Activated B cell treated with CpG ODN at 0.5 μM for 24 hours (primary cell): ENCODE measurements around the gene LOXL1. TPM values are rescaled to one million over a fixed set of nuclear protein-coding genes. Genes with fewer than 3 reads are reported as not detected.

Source experiments
- ATAC-seq: fragments of 200-7000 bp; cut with Tn5 transposase; one replicate; pipeline ENCODE4 v1.10.0; 2021; ENCODE audit warnings: low read depth, mild to moderate bottlenecking, moderate library complexity
- CTCF ChIA-PET: fragments of 350-600 bp; sonication (Branson Sonifier 250); formaldehyde crosslinking; loops from one replicate; lab custom pipeline; 2021; ENCODE audit warnings: antibody characterized with exemption; lab: Charles Lee
- POLR2A ChIA-PET: fragments of 350-600 bp; sonication (Branson Sonifier 250); formaldehyde crosslinking; loops from one replicate; lab custom pipeline; 2021; ENCODE audit warnings: antibody characterized with exemption; lab: Charles Lee
- DNase-seq: peaks from one replicate; pipeline ENCODE4 v3.0.0; 2022
- H3K27ac Mint-ChIP-seq: one replicate; pipeline ENCODE4 v1.8.0; 2020; ENCODE audit warnings: mixed read lengths
- H3K27me3 Mint-ChIP-seq: one replicate; pipeline ENCODE4 v1.8.0; 2021; ENCODE audit warnings: mixed read lengths
- H3K36me3 Mint-ChIP-seq: one replicate; pipeline ENCODE4 v1.8.0; 2021; ENCODE audit warnings: low read depth, mixed read lengths
- H3K4me1 Mint-ChIP-seq: one replicate; pipeline ENCODE4 v1.8.0; 2021; ENCODE audit warnings: mixed read lengths
- H3K4me3 Mint-ChIP-seq: one replicate; pipeline ENCODE4 v1.8.0; 2020; ENCODE audit warnings: mild to moderate bottlenecking, mixed read lengths
- H3K9me3 Mint-ChIP-seq: one replicate; pipeline ENCODE4 v1.8.0; 2020; ENCODE audit warnings: mixed read lengths
- intact Hi-C: fragments of 100-400 bp; cut with micrococcal nuclease; formaldehyde crosslinking; loops from one replicate; pipeline ENCODE4 v1.15.1; 2024
- total RNA-seq: library from RNA; stranded (reverse); gene quantifications from 2 replicates; pipeline ENCODE4 v1.2.3, GENCODE V29; 2022
- TF ChIP-seq, protein P1 (sequence below): fragments of 200-600 bp; IDR thresholded peaks from one replicate; pipeline ENCODE4 v1.8.0; 2022; ENCODE audit warnings: antibody characterized with exemption, mild to moderate bottlenecking

Gene LOXL1
- total RNA-seq, 1 donor from 2014 or later: 1.1 TPM

DNA sequence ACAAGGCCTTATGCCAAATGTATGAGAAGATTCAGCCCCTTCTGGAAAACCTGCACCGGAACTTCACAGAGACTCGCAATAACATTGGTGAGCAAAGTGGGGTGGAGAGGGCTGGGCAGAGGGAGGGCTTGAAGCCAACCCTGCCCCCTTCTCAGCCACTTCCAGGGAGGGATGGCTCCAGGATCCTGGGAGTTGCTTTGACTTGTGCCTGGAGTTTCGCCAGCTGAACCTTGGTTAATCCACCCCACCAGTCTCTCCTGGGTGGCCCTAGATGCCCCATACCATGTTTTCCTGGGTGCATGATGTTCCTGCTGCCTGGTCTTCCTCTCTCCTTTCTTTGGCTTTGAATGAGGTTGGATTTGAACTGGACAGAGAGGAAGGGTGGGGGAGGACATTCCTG lies 42.1 kb upstream of the LOXL1 start:
- ChIA-PET CTCF (no interaction called here), POLR2A (no interaction called here)
- no peak for ATAC-seq
- DNase-seq: no peak
- no peak overlapping the region for H3K27ac Mint-ChIP-seq
- no peak overlapping the region for H3K4me3 Mint-ChIP-seq
- H3K4me1 Mint-ChIP-seq: no peaks in the 10 kb centered on the region
- peaks cover 22% of the 10 kb centered on the region for H3K27me3 Mint-ChIP-seq
- intact Hi-C loops: no loop called here
- H3K36me3 Mint-ChIP-seq: no peaks in the 10 kb centered on the region
- TF ChIP-seq, protein P1, sequence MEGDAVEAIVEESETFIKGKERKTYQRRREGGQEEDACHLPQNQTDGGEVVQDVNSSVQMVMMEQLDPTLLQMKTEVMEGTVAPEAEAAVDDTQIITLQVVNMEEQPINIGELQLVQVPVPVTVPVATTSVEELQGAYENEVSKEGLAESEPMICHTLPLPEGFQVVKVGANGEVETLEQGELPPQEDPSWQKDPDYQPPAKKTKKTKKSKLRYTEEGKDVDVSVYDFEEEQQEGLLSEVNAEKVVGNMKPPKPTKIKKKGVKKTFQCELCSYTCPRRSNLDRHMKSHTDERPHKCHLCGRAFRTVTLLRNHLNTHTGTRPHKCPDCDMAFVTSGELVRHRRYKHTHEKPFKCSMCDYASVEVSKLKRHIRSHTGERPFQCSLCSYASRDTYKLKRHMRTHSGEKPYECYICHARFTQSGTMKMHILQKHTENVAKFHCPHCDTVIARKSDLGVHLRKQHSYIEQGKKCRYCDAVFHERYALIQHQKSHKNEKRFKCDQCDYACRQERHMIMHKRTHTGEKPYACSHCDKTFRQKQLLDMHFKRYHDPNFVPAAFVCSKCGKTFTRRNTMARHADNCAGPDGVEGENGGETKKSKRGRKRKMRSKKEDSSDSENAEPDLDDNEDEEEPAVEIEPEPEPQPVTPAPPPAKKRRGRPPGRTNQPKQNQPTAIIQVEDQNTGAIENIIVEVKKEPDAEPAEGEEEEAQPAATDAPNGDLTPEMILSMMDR: no peak
- no peaks in the 10 kb centered on the region for H3K9me3 Mint-ChIP-seq

DNA sequence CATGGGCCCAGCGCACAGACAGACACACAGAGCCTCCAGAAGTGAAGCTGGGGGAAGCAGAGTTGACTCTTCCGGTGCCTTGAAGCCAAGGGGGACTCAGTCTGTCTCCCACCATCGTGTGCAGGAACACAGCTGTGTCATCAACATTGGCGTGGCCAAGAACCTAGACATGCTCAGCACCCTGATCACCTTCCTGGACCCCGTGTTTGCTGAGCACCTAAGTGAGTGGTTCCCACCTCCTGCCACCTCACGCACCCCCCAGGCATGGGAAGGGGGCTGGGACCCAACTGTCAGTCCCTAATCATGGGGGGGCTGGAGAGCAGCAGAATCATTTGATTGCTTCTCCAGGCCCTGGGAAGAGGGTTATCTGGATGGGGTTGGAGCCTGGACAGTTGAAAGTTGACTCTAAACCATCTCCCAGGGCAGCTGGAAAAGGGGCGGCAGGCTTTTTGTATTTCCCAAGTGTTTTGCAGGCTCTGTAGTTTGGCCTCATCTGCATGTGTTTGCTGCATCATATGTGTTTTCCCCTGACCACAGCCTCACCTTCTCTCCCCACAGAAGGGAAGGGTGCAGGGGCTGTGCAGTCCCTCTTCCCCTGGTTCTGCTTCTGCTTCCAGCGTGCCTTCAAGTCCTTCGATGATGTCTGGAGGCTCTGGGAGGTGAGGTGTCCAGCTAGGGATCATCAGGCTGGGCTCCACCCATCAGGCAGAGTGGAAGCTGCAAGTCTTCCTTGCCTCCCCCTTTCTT lies 40.1 kb upstream of the LOXL1 start:
- Mint-ChIP-seq H3K4me3 (no peak overlapping the region), H3K36me3 (no peaks in the 10 kb centered on the region), H3K27ac (no peak overlapping the region), H3K27me3 (peaks cover 19% of the 10 kb centered on the region), H3K9me3 (no peaks in the 10 kb centered on the region), H3K4me1 (no peaks in the 10 kb centered on the region)
- ATAC-seq (no peak), DNase-seq (no peak)
- intact Hi-C loops: no loop called here
- TF ChIP-seq, protein P1: no peak
- POLR2A ChIA-PET: no interaction called here
- CTCF ChIA-PET: no interaction called here

DNA sequence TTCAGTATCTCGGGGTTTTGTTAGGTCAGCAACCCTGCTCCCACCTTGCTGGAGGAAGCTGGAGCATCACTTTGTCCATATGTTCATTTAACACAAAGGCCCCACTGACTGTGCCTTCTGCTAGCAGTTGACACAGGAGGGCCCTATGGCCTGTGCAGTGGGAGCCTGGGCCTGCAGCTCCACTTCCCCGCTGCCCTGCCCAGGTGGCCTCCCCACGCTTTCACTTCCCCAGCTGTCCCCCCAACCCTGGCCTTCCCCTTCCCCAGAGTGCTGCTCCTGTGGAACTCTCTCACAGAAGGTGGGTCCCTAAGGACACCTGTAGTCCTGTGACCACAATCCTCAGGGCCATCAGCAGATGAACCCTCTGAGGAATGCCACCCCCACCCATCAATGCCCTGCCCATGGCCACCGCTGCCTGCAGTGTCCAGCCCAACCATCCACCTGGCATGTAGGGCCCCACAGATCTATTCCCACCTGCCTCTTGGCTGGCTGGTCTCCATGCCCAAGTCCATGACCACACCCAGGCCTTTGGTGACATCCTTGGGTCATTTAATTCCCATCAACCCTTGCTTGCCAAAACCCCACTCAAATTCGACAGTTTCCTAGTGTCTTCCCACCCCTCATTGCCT lies 39.4 kb upstream of the LOXL1 start:
- no peaks in the 10 kb centered on the region for H3K9me3 Mint-ChIP-seq
- H3K4me1 Mint-ChIP-seq: no peaks in the 10 kb centered on the region
- intact Hi-C loops: no loop called here
- H3K4me3 Mint-ChIP-seq: no peak overlapping the region
- DNase-seq (no peak), ATAC-seq (no peak)
- ChIA-PET CTCF (no interaction called here), POLR2A (no interaction called here)
- H3K36me3 Mint-ChIP-seq: no peaks in the 10 kb centered on the region
- H3K27me3 Mint-ChIP-seq: peaks cover 19% of the 10 kb centered on the region
- TF ChIP-seq, protein P1: no peak
- no peak overlapping the region for H3K27ac Mint-ChIP-seq

DNA sequence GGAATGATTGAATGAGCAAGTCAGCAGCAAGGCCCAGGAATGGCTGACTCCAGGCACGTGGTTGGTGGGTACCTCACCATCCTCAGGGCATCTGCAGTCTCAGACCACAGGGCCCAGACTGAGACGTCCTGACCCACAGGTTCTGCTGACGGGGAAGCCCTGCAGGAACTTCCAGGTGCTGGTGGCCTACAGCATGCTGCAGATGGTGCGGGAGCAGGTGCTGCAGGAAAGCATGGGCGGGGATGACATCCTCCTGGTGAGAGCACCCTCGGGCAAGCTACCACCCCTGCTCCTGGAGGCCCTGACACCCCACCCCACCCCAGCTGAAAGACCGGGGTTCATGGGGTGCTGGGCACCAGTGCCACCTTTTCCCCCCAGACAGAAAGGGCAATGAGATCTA lies 38.8 kb upstream of the LOXL1 start:
- no peak overlapping the region for H3K27ac Mint-ChIP-seq
- ChIA-PET POLR2A (no interaction called here), CTCF (interaction anchor here (0.7 kb wide), 1 partner anchor 40 kb away, joined by 3 read pairs; no protein-coding TSS in a partner anchor)
- peaks cover 2% of the 10 kb centered on the region for H3K9me3 Mint-ChIP-seq
- ATAC-seq (no peak), DNase-seq (no peak)
- TF ChIP-seq, protein P1: no peak
- intact Hi-C loops: no loop called here
- H3K4me1 Mint-ChIP-seq: no peaks in the 10 kb centered on the region
- no peaks in the 10 kb centered on the region for H3K36me3 Mint-ChIP-seq
- H3K27me3 Mint-ChIP-seq: peaks cover 13% of the 10 kb centered on the region
- H3K4me3 Mint-ChIP-seq: no peak overlapping the region

DNA sequence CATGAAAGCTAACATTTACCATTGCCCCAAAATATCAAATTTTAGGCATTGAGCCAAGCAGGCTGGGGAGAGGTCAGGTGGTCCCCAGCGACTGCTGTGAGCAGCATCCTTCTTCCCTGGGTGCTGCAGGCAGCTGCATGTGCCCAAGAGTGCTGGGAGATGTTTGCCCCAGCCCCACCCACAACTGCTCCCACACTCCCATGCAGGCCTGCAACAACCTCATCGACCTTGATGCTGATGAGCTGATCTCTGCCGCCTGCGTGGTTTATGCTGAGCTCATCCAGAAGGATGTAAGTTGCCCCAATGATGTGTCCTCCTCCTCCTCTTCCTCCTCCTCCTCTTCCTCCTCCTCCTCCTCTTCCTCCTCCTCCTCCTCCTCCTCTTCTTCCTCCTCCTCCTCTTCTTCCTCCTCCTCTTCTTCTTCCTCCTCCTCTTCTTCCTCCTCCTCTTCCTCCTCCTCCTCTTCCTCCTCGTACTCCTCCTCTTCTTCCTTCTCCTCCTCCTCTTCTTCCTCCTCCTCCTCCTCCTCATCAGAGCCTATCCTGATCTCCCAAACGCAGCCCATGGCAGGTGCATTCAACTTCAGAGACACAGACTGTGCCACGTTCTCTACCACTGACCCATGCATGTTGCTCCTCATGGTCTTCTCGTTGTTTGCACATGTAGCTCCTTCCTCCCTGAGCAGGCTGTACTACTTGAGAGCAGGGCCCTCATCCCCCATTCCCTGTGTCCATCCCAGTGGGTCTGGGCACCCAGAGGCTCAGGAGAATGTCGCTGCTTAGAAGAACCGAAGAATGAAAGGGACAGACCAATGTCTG lies 37.8 kb upstream of the LOXL1 start:
- no peaks in the 10 kb centered on the region for H3K36me3 Mint-ChIP-seq
- H3K27ac Mint-ChIP-seq: no peak overlapping the region
- H3K27me3 Mint-ChIP-seq: peaks cover 10% of the 10 kb centered on the region
- CTCF ChIA-PET: interaction anchor here (0.7 kb wide), 1 partner anchor 39 kb away, joined by 3 read pairs; no protein-coding TSS in a partner anchor
- peaks cover 2% of the 10 kb centered on the region for H3K9me3 Mint-ChIP-seq
- no peak overlapping the region for H3K4me3 Mint-ChIP-seq
- intact Hi-C loops: no loop called here
- no peaks in the 10 kb centered on the region for H3K4me1 Mint-ChIP-seq
- POLR2A ChIA-PET: no interaction called here
- ATAC-seq (no peak), DNase-seq (no peak)
- TF ChIP-seq, protein P1: no peak
